SK-N-SH treated with all-trans-retinoic acid at 6 μM for 48 hours (cell line): ENCODE measurements around the gene LCN1.

Experiments
- ATAC-seq: fragments of 200-7000 bp; cut with Tn5 transposase; 3 replicates; pipeline ENCODE4 v1.9.1; 2020; ENCODE audit warnings: mild to moderate bottlenecking, moderate library complexity
- ARNTL ChIP-seq: fragments of 450-650 bp; formaldehyde crosslinking; IDR thresholded peaks from 2 replicates; pipeline ENCODE4 v1.5.0; 2020; ENCODE audit warnings: low read depth, mild to moderate bottlenecking, moderate library complexity, borderline replicate concordance
- BACH2 ChIP-seq: fragments of 250-450 bp; sonication (Bioruptor Pico); IDR thresholded peaks from 2 replicates; pipeline ENCODE4 v1.9.0; 2021; ENCODE audit warnings: mild to moderate bottlenecking, borderline replicate concordance
- ESRRG ChIP-seq: fragments of 250-450 bp; sonication (Bioruptor Pico); IDR thresholded peaks from 2 replicates; pipeline ENCODE4 v1.6.1; 2021; ENCODE audit warnings: mild to moderate bottlenecking
- GLIS3 ChIP-seq: fragments of 250-450 bp; sonication (Bioruptor Pico); IDR thresholded peaks from 2 replicates; pipeline ENCODE4 v1.5.0; 2020; ENCODE audit warnings: mild to moderate bottlenecking, moderate library complexity
- ISL1 ChIP-seq: fragments of 250-450 bp; sonication (Bioruptor Pico); IDR thresholded peaks from 2 replicates; pipeline ENCODE4 v2.1.2; 2022; ENCODE audit warnings: mild to moderate bottlenecking, moderate library complexity
- OSR1 ChIP-seq: fragments of 250-450 bp; sonication (Bioruptor Pico); IDR thresholded peaks from 2 replicates; pipeline ENCODE4 v1.8.0; 2022; ENCODE audit warnings: moderate library complexity, mild to moderate bottlenecking, inconsistent platforms
- PPARA ChIP-seq: fragments of 250-450 bp; sonication (Bioruptor Pico); IDR thresholded peaks from 2 replicates; pipeline ENCODE4 v1.5.0; 2020; ENCODE audit warnings: mild to moderate bottlenecking, borderline replicate concordance
- RARB ChIP-seq: fragments of 250-450 bp; sonication (Bioruptor Pico); IDR thresholded peaks from 2 replicates; pipeline ENCODE4 v1.8.0; 2021; ENCODE audit warnings: mild to moderate bottlenecking, moderate library complexity
- SNAI2 ChIP-seq: fragments of 250-450 bp; sonication (Bioruptor Pico); IDR thresholded peaks from 2 replicates; pipeline ENCODE4 v1.5.0; 2020; ENCODE audit warnings: mild to moderate bottlenecking, moderate library complexity
- TCF4 ChIP-seq: fragments of 250-450 bp; sonication (Bioruptor Pico); IDR thresholded peaks from 2 replicates; pipeline ENCODE4 v1.8.0; 2021; ENCODE audit warnings: mild to moderate bottlenecking, moderate library complexity, borderline replicate concordance
- TOX ChIP-seq: fragments of 250-450 bp; sonication (Bioruptor Pico); IDR thresholded peaks from 2 replicates; pipeline ENCODE4 v1.8.0; 2021; ENCODE audit warnings: mild to moderate bottlenecking, moderate library complexity, borderline replicate concordance
- ZC3H10 ChIP-seq: fragments of 250-450 bp; sonication (Bioruptor Pico); IDR thresholded peaks from 2 replicates; pipeline ENCODE4 v1.5.1; 2021; ENCODE audit warnings: mild to moderate bottlenecking, moderate library complexity
- ZFP3 ChIP-seq: fragments of 250-450 bp; sonication (Bioruptor Pico); IDR thresholded peaks from 2 replicates; pipeline ENCODE4 v1.5.0; 2020; ENCODE audit warnings: mild to moderate bottlenecking, moderate library complexity
- ZFP30 ChIP-seq: fragments of 450-650 bp; formaldehyde crosslinking; IDR thresholded peaks from 2 replicates; pipeline ENCODE4 v1.5.0; 2022; ENCODE audit warnings: mild to moderate bottlenecking, moderate library complexity
- ZNF70 ChIP-seq: fragments of 450-650 bp; formaldehyde crosslinking; IDR thresholded peaks from 2 replicates; pipeline ENCODE4 v1.5.0; 2020; ENCODE audit warnings: mild to moderate bottlenecking, moderate library complexity
- ZNF8 ChIP-seq: fragments of 450-650 bp; formaldehyde crosslinking; IDR thresholded peaks from 2 replicates; pipeline ENCODE4 v1.5.0; 2020; ENCODE audit warnings: mild to moderate bottlenecking, moderate library complexity
- TF ChIP-seq, protein P1 (sequence below): fragments of 250-450 bp; sonication (Bioruptor Pico); IDR thresholded peaks from 2 replicates; pipeline ENCODE4 v1.5.0; 2020; ENCODE audit warnings: mild to moderate bottlenecking, moderate library complexity
- TF ChIP-seq, protein P2 (sequence below): fragments of 250-450 bp; sonication (Bioruptor Pico); IDR thresholded peaks from 2 replicates; pipeline ENCODE4 v1.5.1; 2020; ENCODE audit warnings: low read depth, mild to moderate bottlenecking, moderate library complexity
- TF ChIP-seq, protein P3 (sequence below): fragments of 250-450 bp; sonication (Bioruptor Pico); IDR thresholded peaks from 2 replicates; pipeline ENCODE4 v1.8.0; 2021; ENCODE audit warnings: low read depth, mild to moderate bottlenecking, moderate library complexity, borderline replicate concordance
- TF ChIP-seq, protein P4 (sequence below): fragments of 250-450 bp; sonication (Bioruptor Pico); IDR thresholded peaks from 2 replicates; pipeline ENCODE4 v1.8.0; 2020; ENCODE audit warnings: mild to moderate bottlenecking, moderate library complexity, borderline replicate concordance
- TF ChIP-seq, protein P5 (sequence below): fragments of 250-450 bp; sonication (Bioruptor Pico); IDR thresholded peaks from 2 replicates; pipeline ENCODE4 v1.5.1; 2021; ENCODE audit warnings: mild to moderate bottlenecking, moderate library complexity

LCN1 gene

DNA sequence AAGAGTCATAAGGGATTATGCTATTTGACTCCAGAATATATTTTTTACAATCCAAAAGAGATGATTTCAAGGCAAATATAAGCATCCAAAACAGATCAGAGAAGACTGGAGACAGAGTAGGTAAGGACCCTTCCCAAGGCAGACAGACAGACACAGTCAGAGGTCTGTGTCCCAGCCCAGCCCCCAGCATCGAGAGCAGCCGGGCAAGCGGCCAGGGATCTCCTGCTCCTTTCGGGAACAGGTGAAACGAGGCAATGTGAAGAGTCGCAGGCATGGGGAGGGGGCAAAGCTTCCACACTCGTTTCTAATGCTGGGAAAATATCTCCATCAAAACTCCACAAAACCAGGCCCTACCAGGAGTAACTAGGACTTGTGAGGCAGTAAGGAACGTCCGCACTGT lies 46.1 kb downstream of the LCN1 start:
- ATAC-seq, result no peak
- no peak for TF ChIP-seq ZFP3 (CRISPR knock-in tag)
- TF ChIP-seq ZNF8 (CRISPR knock-in tag), result no peak
- TF ChIP-seq, protein P1, sequence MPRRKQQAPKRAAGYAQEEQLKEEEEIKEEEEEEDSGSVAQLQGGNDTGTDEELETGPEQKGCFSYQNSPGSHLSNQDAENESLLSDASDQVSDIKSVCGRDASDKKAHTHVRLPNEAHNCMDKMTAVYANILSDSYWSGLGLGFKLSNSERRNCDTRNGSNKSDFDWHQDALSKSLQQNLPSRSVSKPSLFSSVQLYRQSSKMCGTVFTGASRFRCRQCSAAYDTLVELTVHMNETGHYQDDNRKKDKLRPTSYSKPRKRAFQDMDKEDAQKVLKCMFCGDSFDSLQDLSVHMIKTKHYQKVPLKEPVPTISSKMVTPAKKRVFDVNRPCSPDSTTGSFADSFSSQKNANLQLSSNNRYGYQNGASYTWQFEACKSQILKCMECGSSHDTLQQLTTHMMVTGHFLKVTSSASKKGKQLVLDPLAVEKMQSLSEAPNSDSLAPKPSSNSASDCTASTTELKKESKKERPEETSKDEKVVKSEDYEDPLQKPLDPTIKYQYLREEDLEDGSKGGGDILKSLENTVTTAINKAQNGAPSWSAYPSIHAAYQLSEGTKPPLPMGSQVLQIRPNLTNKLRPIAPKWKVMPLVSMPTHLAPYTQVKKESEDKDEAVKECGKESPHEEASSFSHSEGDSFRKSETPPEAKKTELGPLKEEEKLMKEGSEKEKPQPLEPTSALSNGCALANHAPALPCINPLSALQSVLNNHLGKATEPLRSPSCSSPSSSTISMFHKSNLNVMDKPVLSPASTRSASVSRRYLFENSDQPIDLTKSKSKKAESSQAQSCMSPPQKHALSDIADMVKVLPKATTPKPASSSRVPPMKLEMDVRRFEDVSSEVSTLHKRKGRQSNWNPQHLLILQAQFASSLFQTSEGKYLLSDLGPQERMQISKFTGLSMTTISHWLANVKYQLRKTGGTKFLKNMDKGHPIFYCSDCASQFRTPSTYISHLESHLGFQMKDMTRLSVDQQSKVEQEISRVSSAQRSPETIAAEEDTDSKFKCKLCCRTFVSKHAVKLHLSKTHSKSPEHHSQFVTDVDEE (CRISPR knock-in tag), result no peak
- TF ChIP-seq OSR1 (CRISPR knock-in tag), result no peak
- TF ChIP-seq, protein P2, sequence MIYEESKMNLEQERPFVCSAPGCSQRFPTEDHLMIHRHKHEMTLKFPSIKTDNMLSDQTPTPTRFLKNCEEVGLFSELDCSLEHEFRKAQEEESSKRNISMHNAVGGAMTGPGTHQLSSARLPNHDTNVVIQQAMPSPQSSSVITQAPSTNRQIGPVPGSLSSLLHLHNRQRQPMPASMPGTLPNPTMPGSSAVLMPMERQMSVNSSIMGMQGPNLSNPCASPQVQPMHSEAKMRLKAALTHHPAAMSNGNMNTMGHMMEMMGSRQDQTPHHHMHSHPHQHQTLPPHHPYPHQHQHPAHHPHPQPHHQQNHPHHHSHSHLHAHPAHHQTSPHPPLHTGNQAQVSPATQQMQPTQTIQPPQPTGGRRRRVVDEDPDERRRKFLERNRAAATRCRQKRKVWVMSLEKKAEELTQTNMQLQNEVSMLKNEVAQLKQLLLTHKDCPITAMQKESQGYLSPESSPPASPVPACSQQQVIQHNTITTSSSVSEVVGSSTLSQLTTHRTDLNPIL, result no peak
- TF ChIP-seq ESRRG (CRISPR knock-in tag), result no peak

DNA sequence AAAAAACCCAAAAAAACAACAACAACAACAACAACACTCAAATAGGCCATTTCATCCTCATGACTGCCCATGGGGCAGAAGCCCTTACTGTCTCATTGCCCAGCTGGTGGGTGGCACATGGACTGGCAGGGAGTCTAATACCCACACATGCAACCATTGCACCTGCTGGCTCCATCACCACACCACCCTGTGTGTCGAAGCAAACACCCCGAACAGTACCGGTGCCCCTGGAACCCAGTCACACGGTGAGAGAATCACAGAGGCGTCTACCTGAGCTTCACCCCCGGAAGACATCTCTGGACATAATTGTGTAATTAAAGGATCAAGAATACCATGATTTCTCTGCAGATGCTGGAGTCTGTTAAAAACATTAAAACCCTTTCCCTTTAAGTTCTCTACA lies 46.8 kb downstream of the LCN1 start:
- no peak for TF ChIP-seq ARNTL (CRISPR knock-in tag)
- no peak for TF ChIP-seq ZC3H10
- no peak for TF ChIP-seq BACH2 (CRISPR knock-in tag)
- TF ChIP-seq ESRRG (CRISPR knock-in tag), result no peak
- TF ChIP-seq, protein P1 (CRISPR knock-in tag), result no peak
- TF ChIP-seq GLIS3 (CRISPR knock-in tag), result no peak
- TF ChIP-seq ISL1 (CRISPR knock-in tag), result no peak
- TF ChIP-seq RARB, result no peak
- TF ChIP-seq, protein P2, result no peak
- TF ChIP-seq ZFP30 (CRISPR knock-in tag), result no peak
- TF ChIP-seq, protein P3, sequence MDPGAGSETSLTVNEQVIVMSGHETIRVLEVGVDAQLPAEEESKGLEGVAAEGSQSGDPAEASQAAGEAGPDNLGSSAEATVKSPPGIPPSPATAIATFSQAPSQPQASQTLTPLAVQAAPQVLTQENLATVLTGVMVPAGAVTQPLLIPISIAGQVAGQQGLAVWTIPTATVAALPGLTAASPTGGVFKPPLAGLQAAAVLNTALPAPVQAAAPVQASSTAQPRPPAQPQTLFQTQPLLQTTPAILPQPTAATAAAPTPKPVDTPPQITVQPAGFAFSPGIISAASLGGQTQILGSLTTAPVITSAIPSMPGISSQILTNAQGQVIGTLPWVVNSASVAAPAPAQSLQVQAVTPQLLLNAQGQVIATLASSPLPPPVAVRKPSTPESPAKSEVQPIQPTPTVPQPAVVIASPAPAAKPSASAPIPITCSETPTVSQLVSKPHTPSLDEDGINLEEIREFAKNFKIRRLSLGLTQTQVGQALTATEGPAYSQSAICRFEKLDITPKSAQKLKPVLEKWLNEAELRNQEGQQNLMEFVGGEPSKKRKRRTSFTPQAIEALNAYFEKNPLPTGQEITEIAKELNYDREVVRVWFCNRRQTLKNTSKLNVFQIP (CRISPR knock-in tag), result no peak
- TF ChIP-seq TOX (CRISPR knock-in tag), result no peak
- no peak for TF ChIP-seq SNAI2 (CRISPR knock-in tag)
- TF ChIP-seq, protein P4, sequence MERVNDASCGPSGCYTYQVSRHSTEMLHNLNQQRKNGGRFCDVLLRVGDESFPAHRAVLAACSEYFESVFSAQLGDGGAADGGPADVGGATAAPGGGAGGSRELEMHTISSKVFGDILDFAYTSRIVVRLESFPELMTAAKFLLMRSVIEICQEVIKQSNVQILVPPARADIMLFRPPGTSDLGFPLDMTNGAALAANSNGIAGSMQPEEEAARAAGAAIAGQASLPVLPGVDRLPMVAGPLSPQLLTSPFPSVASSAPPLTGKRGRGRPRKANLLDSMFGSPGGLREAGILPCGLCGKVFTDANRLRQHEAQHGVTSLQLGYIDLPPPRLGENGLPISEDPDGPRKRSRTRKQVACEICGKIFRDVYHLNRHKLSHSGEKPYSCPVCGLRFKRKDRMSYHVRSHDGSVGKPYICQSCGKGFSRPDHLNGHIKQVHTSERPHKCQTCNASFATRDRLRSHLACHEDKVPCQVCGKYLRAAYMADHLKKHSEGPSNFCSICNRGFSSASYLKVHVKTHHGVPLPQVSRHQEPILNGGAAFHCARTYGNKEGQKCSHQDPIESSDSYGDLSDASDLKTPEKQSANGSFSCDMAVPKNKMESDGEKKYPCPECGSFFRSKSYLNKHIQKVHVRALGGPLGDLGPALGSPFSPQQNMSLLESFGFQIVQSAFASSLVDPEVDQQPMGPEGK, result no peak
- TF ChIP-seq ZFP3 (CRISPR knock-in tag), result no peak
- TF ChIP-seq PPARA, result no peak
- no peak for TF ChIP-seq ZNF70
- TF ChIP-seq OSR1 (CRISPR knock-in tag), result no peak
- no peak for TF ChIP-seq TCF4 (CRISPR knock-in tag)
- TF ChIP-seq, protein P5, sequence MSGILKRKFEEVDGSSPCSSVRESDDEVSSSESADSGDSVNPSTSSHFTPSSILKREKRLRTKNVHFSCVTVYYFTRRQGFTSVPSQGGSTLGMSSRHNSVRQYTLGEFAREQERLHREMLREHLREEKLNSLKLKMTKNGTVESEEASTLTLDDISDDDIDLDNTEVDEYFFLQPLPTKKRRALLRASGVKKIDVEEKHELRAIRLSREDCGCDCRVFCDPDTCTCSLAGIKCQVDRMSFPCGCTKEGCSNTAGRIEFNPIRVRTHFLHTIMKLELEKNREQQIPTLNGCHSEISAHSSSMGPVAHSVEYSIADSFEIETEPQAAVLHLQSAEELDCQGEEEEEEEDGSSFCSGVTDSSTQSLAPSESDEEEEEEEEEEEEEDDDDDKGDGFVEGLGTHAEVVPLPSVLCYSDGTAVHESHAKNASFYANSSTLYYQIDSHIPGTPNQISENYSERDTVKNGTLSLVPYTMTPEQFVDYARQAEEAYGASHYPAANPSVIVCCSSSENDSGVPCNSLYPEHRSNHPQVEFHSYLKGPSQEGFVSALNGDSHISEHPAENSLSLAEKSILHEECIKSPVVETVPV (CRISPR knock-in tag), result no peak
- no peak for ATAC-seq
